ENCODE measurements around the gene PRR19. TPM values are rescaled to one million over a fixed set of nuclear protein-coding genes. Genes with fewer than 3 reads are reported as not detected.

The PRR19 gene
- polyA plus RNA-seq, 4 donors: 1.4 to 2.9 (median 2.1) TPM

GRCh38 chr19:42292963-42293362, 9.0 kb upstream of the PRR19 start:
- DNase-seq (ENCODE audit: low read depth in 4 of 4, low spot score in 2 of 4): no peak

GRCh38 chr19:42293540-42293939, 8.4 kb upstream of the PRR19 start:
- DNase-seq (ENCODE audit: low read depth in 4 of 4, low spot score in 2 of 4): no peak

- DNase-seq (ENCODE audit: low read depth in 4 of 4, low spot score in 2 of 4): no peak
Measured at GRCh38 chr19:42293948-42294347, 8.0 kb upstream of the PRR19 start.

GRCh38 chr19:42294471-42295137, 7.3 kb upstream of the PRR19 start:
- no peak for DNase-seq (ENCODE audit: low read depth in 4 of 4, low spot score in 2 of 4)

- DNase-seq (ENCODE audit: low read depth in 4 of 4, low spot score in 2 of 4): no peak
Measured at GRCh38 chr19:42295342-42295741, 6.6 kb upstream of the PRR19 start.

- DNase-seq (ENCODE audit: low read depth in 4 of 4, low spot score in 2 of 4): no peak
Measured at GRCh38 chr19:42295831-42296525, 6.0 kb upstream of the PRR19 start.

GRCh38 chr19:42297039-42297438, 4.9 kb upstream of the PRR19 start:
- DNase-seq (ENCODE audit: low read depth in 4 of 4, low spot score in 2 of 4): no peak

- no peak for DNase-seq (ENCODE audit: low read depth in 4 of 4, low spot score in 2 of 4)
Measured at GRCh38 chr19:42303101-42303464, 1.2 kb downstream of the PRR19 start.

GRCh38 chr19:42303876-42304275, 1.9 kb downstream of the PRR19 start:
- no peak for DNase-seq (ENCODE audit: low read depth in 4 of 4, low spot score in 2 of 4)

- DNase-seq (ENCODE audit: low read depth in 4 of 4, low spot score in 2 of 4): no peak
Measured at GRCh38 chr19:42306646-42307045, 4.7 kb downstream of the PRR19 start.

- DNase-seq (ENCODE audit: low read depth in 4 of 4, low spot score in 2 of 4): no peak
Measured at GRCh38 chr19:42309686-42310085, 7.8 kb downstream of the PRR19 start.

- DNase-seq (ENCODE audit: low read depth in 4 of 4, low spot score in 2 of 4): no peak
Measured at GRCh38 chr19:42311657-42312056, 9.7 kb downstream of the PRR19 start.

- DNase-seq (ENCODE audit: low read depth in 4 of 4, low spot score in 2 of 4): no peak
Measured at GRCh38 chr19:42312370-42312769, 10.4 kb downstream of the PRR19 start.

- no peak for DNase-seq (ENCODE audit: low read depth in 4 of 4, low spot score in 2 of 4)
Measured at GRCh38 chr19:42313096-42313839, 11.3 kb downstream of the PRR19 start, which contains the start of gene TMEM145. Gene TMEM145 (plus strand): TSS chr19:42313309. CDS start chr19:42313377, 68 bp downstream.

- no peak for DNase-seq (ENCODE audit: low read depth in 4 of 4, low spot score in 2 of 4)
Measured at GRCh38 chr19:42313840-42314755, 12.2 kb downstream of the PRR19 start.

- no peak for DNase-seq (ENCODE audit: low read depth in 4 of 4, low spot score in 2 of 4)
Measured at GRCh38 chr19:42315024-42315423, 13.1 kb downstream of the PRR19 start.

- DNase-seq (ENCODE audit: low read depth in 4 of 4, low spot score in 2 of 4): no peak
Measured at GRCh38 chr19:42316223-42317211, 14.6 kb downstream of the PRR19 start.

- no peak for DNase-seq (ENCODE audit: low read depth in 4 of 4, low spot score in 2 of 4)
Measured at GRCh38 chr19:42317535-42317934, 15.6 kb downstream of the PRR19 start.

- no peak for DNase-seq (ENCODE audit: low read depth in 4 of 4, low spot score in 2 of 4)
Measured at GRCh38 chr19:42322305-42322704, 20.4 kb downstream of the PRR19 start.

All from left renal cortex interstitium (tissue), 4 donors.